Measurements from ENCODE around the gene NF2.
A peak's percentile ranks its signal among the peaks of the same experiment; 100 is the strongest.

Gene NF2

GRCh38 chr22:29706486-29706885 is 103.1 kb downstream of the NF2 start:
- Histone ChIP-seq H3K4me1 (peaks cover 16% of the 10 kb centered on the region), H3K9me3 (ENCODE audit: control insufficient read depth, low read length) (no peaks in the 10 kb centered on the region), H3K4me2 (ENCODE audit: low read length) (no peak overlapping the region), H3K4me3 (ENCODE audit: low read depth, low read length) (no peak overlapping the region), H3K27me3 (ENCODE audit: control insufficient read depth, insufficient read depth, low read length) (no peaks in the 10 kb centered on the region), H2AFZ (no peak overlapping the region), H3K27ac (no peak overlapping the region), H3K9ac (no peak overlapping the region), H3K36me3 (ENCODE audit: control insufficient read depth, insufficient read depth, low read length) (no peaks in the 10 kb centered on the region), H3K79me2 (no peaks in the 10 kb centered on the region)
- TF ChIP-seq, protein P1, sequence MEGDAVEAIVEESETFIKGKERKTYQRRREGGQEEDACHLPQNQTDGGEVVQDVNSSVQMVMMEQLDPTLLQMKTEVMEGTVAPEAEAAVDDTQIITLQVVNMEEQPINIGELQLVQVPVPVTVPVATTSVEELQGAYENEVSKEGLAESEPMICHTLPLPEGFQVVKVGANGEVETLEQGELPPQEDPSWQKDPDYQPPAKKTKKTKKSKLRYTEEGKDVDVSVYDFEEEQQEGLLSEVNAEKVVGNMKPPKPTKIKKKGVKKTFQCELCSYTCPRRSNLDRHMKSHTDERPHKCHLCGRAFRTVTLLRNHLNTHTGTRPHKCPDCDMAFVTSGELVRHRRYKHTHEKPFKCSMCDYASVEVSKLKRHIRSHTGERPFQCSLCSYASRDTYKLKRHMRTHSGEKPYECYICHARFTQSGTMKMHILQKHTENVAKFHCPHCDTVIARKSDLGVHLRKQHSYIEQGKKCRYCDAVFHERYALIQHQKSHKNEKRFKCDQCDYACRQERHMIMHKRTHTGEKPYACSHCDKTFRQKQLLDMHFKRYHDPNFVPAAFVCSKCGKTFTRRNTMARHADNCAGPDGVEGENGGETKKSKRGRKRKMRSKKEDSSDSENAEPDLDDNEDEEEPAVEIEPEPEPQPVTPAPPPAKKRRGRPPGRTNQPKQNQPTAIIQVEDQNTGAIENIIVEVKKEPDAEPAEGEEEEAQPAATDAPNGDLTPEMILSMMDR (IDR thresholded peaks at IDR 0.05), result no peak

GRCh38 chr22:29707010-29707409 is 103.6 kb downstream of the NF2 start:
- Histone ChIP-seq H3K27ac (no peak overlapping the region), H3K4me3 (ENCODE audit: low read depth, low read length) (no peak overlapping the region), H3K4me1 (peaks cover 14% of the 10 kb centered on the region), H2AFZ (no peak overlapping the region), H3K4me2 (ENCODE audit: low read length) (no peak overlapping the region), H3K9ac (no peak overlapping the region), H3K36me3 (ENCODE audit: control insufficient read depth, insufficient read depth, low read length) (no peaks in the 10 kb centered on the region), H3K9me3 (ENCODE audit: control insufficient read depth, low read length) (no peaks in the 10 kb centered on the region), H3K79me2 (no peaks in the 10 kb centered on the region), H3K27me3 (ENCODE audit: control insufficient read depth, insufficient read depth, low read length) (no peaks in the 10 kb centered on the region)
- TF ChIP-seq, protein P1 (IDR thresholded peaks at IDR 0.05), result no peak

- Histone ChIP-seq H3K27ac (no peak overlapping the region), H3K9me3 (ENCODE audit: control insufficient read depth, low read length) (no peaks in the 10 kb centered on the region), H3K4me1 (peaks cover 13% of the 10 kb centered on the region), H3K4me2 (ENCODE audit: low read length) (no peak overlapping the region), H2AFZ (no peak overlapping the region), H3K79me2 (no peaks in the 10 kb centered on the region), H3K4me3 (ENCODE audit: low read depth, low read length) (no peak overlapping the region), H3K9ac (no peak overlapping the region), H3K27me3 (ENCODE audit: control insufficient read depth, insufficient read depth, low read length) (no peaks in the 10 kb centered on the region), H3K36me3 (ENCODE audit: control insufficient read depth, insufficient read depth, low read length) (no peaks in the 10 kb centered on the region)
- TF ChIP-seq, protein P1 (IDR thresholded peaks at IDR 0.05), result no peak
These were observed 104.0 kb downstream of the NF2 start for GRCh38 chr22:29707471-29707870.

- no peak overlapping the region for H3K4me2 ChIP-seq (ENCODE audit: low read length)
- peak overlapping the region; percentile 65 for H3K27ac ChIP-seq
- H3K27me3 ChIP-seq (ENCODE audit: control insufficient read depth, insufficient read depth, low read length), result no peaks in the 10 kb centered on the region
- H3K9ac ChIP-seq, result no peak overlapping the region
- TF ChIP-seq, protein P1 (IDR thresholded peaks at IDR 0.05), result no peak
- H2AFZ ChIP-seq, result no peak overlapping the region
- peaks cover 7% of the 10 kb centered on the region for H3K4me1 ChIP-seq
- no peak overlapping the region for H3K4me3 ChIP-seq (ENCODE audit: low read depth, low read length)
- H3K9me3 ChIP-seq (ENCODE audit: control insufficient read depth, low read length), result no peaks in the 10 kb centered on the region
- no peaks in the 10 kb centered on the region for H3K79me2 ChIP-seq
- H3K36me3 ChIP-seq (ENCODE audit: control insufficient read depth, insufficient read depth, low read length), result no peaks in the 10 kb centered on the region
These were observed 106.8 kb downstream of the NF2 start for GRCh38 chr22:29710193-29710592.

GRCh38 chr22:29710922-29711593 is 107.6 kb downstream of the NF2 start:
- Histone ChIP-seq H2AFZ (peak overlapping the region; percentile 57), H3K9me3 (ENCODE audit: control insufficient read depth, low read length) (no peaks in the 10 kb centered on the region), H3K4me3 (ENCODE audit: low read depth, low read length) (no peak overlapping the region), H3K79me2 (no peaks in the 10 kb centered on the region), H3K36me3 (ENCODE audit: control insufficient read depth, insufficient read depth, low read length) (no peaks in the 10 kb centered on the region), H3K27ac (peak overlapping the region; percentile 65), H3K27me3 (ENCODE audit: control insufficient read depth, insufficient read depth, low read length) (no peaks in the 10 kb centered on the region), H3K4me2 (ENCODE audit: low read length) (peak overlapping the region; percentile 38), H3K4me1 (peaks cover 7% of the 10 kb centered on the region), H3K9ac (no peak overlapping the region)
- TF ChIP-seq, protein P1 (IDR thresholded peaks at IDR 0.05), result no peak
